GM19372 (cell line): Measurements from ENCODE around the gene PLIN4.
"Not testable (repeated sequence)": the region's sequence is repeated elsewhere in the genome, so short reads cannot be mapped to it uniquely, and the experiment has no call there.

Experiments used
- ATAC-seq: cut with Tn5 transposase; IDR thresholded peaks from one replicate; pipeline ENCODE4 v1.9.1; 2021; ENCODE audit warnings: mild to moderate bottlenecking, low read depth, moderate library complexity; ENCODE audit not compliant: unreplicated experiment

The PLIN4 gene

GRCh38 chr19:4518345-4519171 lies at the start of gene PLIN4:
Gene PLIN4, minus strand, starts transcription at chr19:4518486. Its CDS starts 214 bp downstream, at chr19:4518272.
- ATAC-seq, result no peak

- ATAC-seq, result no peak
Observed at GRCh38 chr19:4567584-4568071, 49.3 kb upstream of the PLIN4 start.

- ATAC-seq, result no peak
Observed at GRCh38 chr19:4566402-4567051, 48.2 kb upstream of the PLIN4 start.

- not testable (repeated sequence) for ATAC-seq
Observed at GRCh38 chr19:4563562-4563961, 45.3 kb upstream of the PLIN4 start.

GRCh38 chr19:4562085-4562484 lies 43.8 kb upstream of the PLIN4 start:
- not testable (repeated sequence) for ATAC-seq

- no peak for ATAC-seq
Observed at GRCh38 chr19:4559569-4559968, 41.3 kb upstream of the PLIN4 start, which contains the start of gene SEMA6B. Gene SEMA6B, minus strand, starts transcription at chr19:4559684. Its CDS starts 1,227 bp downstream, at chr19:4558457.

- ATAC-seq, result no peak
Observed at GRCh38 chr19:4557971-4558941, 40.0 kb upstream of the PLIN4 start.

GRCh38 chr19:4557144-4557970 lies 39.1 kb upstream of the PLIN4 start:
- no peak for ATAC-seq

- no peak for ATAC-seq
Observed at GRCh38 chr19:4556597-4557127, 38.4 kb upstream of the PLIN4 start.

GRCh38 chr19:4555657-4556561 lies 37.6 kb upstream of the PLIN4 start:
- ATAC-seq, result no peak

- ATAC-seq, result no peak
Observed at GRCh38 chr19:4554717-4555116, 36.4 kb upstream of the PLIN4 start.

GRCh38 chr19:4553775-4554174 lies 35.5 kb upstream of the PLIN4 start:
- no peak for ATAC-seq

GRCh38 chr19:4553092-4553695 lies 34.9 kb upstream of the PLIN4 start:
- ATAC-seq, result no peak

GRCh38 chr19:4552525-4552819 lies 34.2 kb upstream of the PLIN4 start:
- ATAC-seq, result no peak

GRCh38 chr19:4550479-4551050 lies 32.3 kb upstream of the PLIN4 start:
- no peak for ATAC-seq

- no peak for ATAC-seq
Observed at GRCh38 chr19:4550018-4550417, 31.7 kb upstream of the PLIN4 start.

GRCh38 chr19:4548238-4548584 lies 29.9 kb upstream of the PLIN4 start:
- ATAC-seq, result no peak
